Measurements from ENCODE around the gene PLEKHM2. TPM values are rescaled to one million over a fixed set of nuclear protein-coding genes. Genes with fewer than 3 reads are reported as not detected.
"Not testable (repeated sequence)": the region's sequence is repeated elsewhere in the genome, so short reads cannot be mapped to it uniquely, and the experiment has no call there.

Gene PLEKHM2
- total RNA-seq, 1 experiment from 2014 or later = 79.6 TPM

- Histone ChIP-seq H3K27me3 (ENCODE audit: control insufficient read depth, insufficient read depth, low read length) (no peaks in the 10 kb centered on the region), H3K4me3 (ENCODE audit: insufficient read depth, low read depth, low read length) (peak overlapping the region; percentile 88), H3K36me3 (replicated peaks; ENCODE audit: control insufficient read depth, insufficient read depth, low read length) (no peaks in the 10 kb centered on the region)
- DNase-seq = peak; percentile 89
Measured at GRCh38 chr1:15684468-15685291, 560 bp downstream of the PLEKHM2 start.

DNA sequence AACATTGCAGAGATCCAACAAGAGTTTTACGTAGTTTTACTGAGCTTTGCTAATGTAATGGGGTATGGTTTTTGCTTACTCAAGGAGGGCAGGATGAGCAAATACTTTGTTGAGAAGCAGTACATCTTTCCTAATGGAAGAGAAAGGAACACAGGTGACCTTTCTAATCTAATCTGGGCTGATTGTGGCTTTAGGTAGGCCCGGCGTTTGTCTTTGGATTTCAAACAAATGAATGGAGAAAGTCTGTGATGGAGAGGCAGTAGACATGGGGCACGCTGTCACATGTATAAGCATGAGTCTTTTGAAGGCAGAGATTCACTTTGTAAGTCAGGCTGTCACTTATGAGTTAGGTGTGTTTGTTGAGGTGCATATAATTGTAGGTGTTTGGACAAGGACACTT lies 1.7 kb downstream of the PLEKHM2 start:
- no peak for DNase-seq
- Histone ChIP-seq H3K27me3 (ENCODE audit: control insufficient read depth, insufficient read depth, low read length) (no peaks in the 10 kb centered on the region), H3K4me3 (ENCODE audit: insufficient read depth, low read depth, low read length) (no peak overlapping the region), H3K36me3 (replicated peaks; ENCODE audit: control insufficient read depth, insufficient read depth, low read length) (no peaks in the 10 kb centered on the region)

- H3K36me3 ChIP-seq (replicated peaks; ENCODE audit: control insufficient read depth, insufficient read depth, low read length) = no peaks in the 10 kb centered on the region
Measured at GRCh38 chr1:15687446-15687845, 3.3 kb downstream of the PLEKHM2 start.

GRCh38 chr1:15690317-15690716 lies 6.2 kb downstream of the PLEKHM2 start:
- Histone ChIP-seq H3K36me3 (replicated peaks; ENCODE audit: control insufficient read depth, insufficient read depth, low read length) (no peaks in the 10 kb centered on the region), H3K4me3 (ENCODE audit: insufficient read depth, low read depth, low read length) (no peak overlapping the region), H3K27me3 (ENCODE audit: control insufficient read depth, insufficient read depth, low read length) (no peaks in the 10 kb centered on the region)
- DNase-seq = no peak

More at GRCh38 chr1:15687446-15687845, 3.3 kb downstream of the PLEKHM2 start:
- DNase-seq = no peak
- no peak overlapping the region for H3K4me3 ChIP-seq (ENCODE audit: insufficient read depth, low read depth, low read length)
- H3K27me3 ChIP-seq (ENCODE audit: control insufficient read depth, insufficient read depth, low read length) = no peaks in the 10 kb centered on the region

GRCh38 chr1:15691434-15692032 lies 7.4 kb downstream of the PLEKHM2 start:
- no peak for DNase-seq
- no peak overlapping the region for H3K4me3 ChIP-seq (ENCODE audit: insufficient read depth, low read depth, low read length)
- no peaks in the 10 kb centered on the region; the same call in 1 of the 2 replicates for H3K36me3 ChIP-seq (replicated peaks; ENCODE audit: control insufficient read depth, insufficient read depth, low read length)
- no peaks in the 10 kb centered on the region for H3K27me3 ChIP-seq (ENCODE audit: control insufficient read depth, insufficient read depth, low read length)

GRCh38 chr1:15692121-15692682 lies 8.1 kb downstream of the PLEKHM2 start:
- H3K27me3 ChIP-seq (ENCODE audit: control insufficient read depth, insufficient read depth, low read length) = no peaks in the 10 kb centered on the region
- no peak overlapping the region for H3K4me3 ChIP-seq (ENCODE audit: insufficient read depth, low read depth, low read length)
- no peaks in the 10 kb centered on the region; the same call in 1 of the 2 replicates for H3K36me3 ChIP-seq (replicated peaks; ENCODE audit: control insufficient read depth, insufficient read depth, low read length)
- DNase-seq = no peak

- Histone ChIP-seq H3K36me3 (replicated peaks; ENCODE audit: control insufficient read depth, insufficient read depth, low read length) (no peaks in the 10 kb centered on the region; the same call in 1 of the 2 replicates), H3K4me3 (ENCODE audit: insufficient read depth, low read depth, low read length) (no peak overlapping the region), H3K27me3 (ENCODE audit: control insufficient read depth, insufficient read depth, low read length) (no peaks in the 10 kb centered on the region)
- no peak for DNase-seq
Measured at GRCh38 chr1:15693371-15693770, 9.3 kb downstream of the PLEKHM2 start.

DNA sequence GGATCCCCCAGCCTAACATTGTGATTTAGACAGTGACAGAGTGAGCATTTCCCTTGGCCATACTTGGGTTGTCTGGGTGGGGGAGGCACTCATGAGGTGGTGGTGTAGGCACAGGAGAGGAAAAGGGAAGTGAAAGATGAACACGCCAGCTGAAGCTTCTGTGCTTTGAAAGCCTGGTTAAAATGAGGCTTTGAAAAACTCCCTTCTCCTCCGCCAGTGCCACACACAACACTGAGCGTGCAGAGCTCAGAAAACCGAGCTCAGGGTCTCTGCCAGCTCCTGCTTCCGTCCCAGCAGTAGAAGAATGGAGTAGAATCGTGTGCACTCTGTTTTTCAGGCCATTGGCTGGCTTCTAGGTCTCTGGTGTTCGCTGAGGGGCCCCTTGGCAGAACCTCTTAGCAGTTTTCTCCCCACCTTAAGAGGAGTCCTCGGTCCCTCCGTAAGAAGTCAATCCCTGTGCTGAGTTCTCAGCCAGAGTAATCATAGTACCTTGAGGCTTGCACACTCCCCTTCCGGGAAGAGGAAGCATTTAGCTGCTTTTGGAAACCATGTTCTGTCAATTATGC lies 12.9 kb downstream of the PLEKHM2 start:
- Histone ChIP-seq H3K36me3 (replicated peaks; ENCODE audit: control insufficient read depth, insufficient read depth, low read length) (no peaks in the 10 kb centered on the region; the same call in 1 of the 2 replicates), H3K4me3 (ENCODE audit: insufficient read depth, low read depth, low read length) (no peak overlapping the region), H3K27me3 (ENCODE audit: control insufficient read depth, insufficient read depth, low read length) (no peaks in the 10 kb centered on the region)
- no peak for DNase-seq

DNA sequence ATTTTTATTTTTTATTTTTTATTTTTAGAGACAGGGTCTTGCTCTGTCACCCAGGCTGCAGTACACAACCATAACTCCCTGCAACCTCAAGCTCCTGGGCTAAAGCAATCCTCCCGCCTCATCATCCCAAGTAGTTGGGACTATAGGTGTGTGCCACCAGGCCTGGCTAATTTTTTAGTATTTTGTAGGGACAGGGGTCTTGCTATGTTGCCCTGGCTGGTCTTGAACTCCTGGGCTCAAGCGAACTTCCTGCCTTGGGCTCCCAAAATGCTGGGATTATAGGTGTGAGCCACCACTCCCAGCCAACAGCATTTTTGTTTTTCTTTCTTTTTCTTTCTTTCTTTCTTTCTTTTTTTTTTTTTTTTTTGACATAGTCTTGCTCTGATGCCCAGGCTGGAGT lies 14.1 kb downstream of the PLEKHM2 start:
- Histone ChIP-seq H3K36me3 (replicated peaks; ENCODE audit: control insufficient read depth, insufficient read depth, low read length) (no peaks in the 10 kb centered on the region; the same call in 1 of the 2 replicates), H3K27me3 (ENCODE audit: control insufficient read depth, insufficient read depth, low read length) (no peaks in the 10 kb centered on the region), H3K4me3 (ENCODE audit: insufficient read depth, low read depth, low read length) (no peak overlapping the region)
- DNase-seq = no peak

DNA sequence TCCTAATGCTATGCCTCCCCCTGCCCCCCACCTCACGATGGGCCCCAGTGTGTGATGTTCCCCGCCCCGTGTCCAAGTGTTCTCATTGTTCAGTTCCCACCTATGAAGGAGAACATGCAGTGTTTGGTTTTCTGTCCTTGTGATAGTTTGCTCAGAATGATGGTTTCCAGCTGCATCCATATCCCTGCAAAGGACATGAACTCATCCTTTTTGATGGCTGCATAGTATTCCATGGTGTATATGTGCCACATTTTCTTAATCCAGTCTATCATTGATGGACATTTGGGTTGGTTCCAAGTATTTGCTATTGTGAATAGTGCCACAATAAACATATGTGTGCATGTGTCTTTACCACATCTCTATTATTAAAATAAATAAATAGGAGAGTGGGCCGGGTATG lies 15.2 kb downstream of the PLEKHM2 start:
- H3K36me3 ChIP-seq (replicated peaks; ENCODE audit: control insufficient read depth, insufficient read depth, low read length); H3K4me3 ChIP-seq (ENCODE audit: insufficient read depth, low read depth, low read length); H3K27me3 ChIP-seq (ENCODE audit: control insufficient read depth, insufficient read depth, low read length); DNase-seq: not testable (repeated sequence)

DNA sequence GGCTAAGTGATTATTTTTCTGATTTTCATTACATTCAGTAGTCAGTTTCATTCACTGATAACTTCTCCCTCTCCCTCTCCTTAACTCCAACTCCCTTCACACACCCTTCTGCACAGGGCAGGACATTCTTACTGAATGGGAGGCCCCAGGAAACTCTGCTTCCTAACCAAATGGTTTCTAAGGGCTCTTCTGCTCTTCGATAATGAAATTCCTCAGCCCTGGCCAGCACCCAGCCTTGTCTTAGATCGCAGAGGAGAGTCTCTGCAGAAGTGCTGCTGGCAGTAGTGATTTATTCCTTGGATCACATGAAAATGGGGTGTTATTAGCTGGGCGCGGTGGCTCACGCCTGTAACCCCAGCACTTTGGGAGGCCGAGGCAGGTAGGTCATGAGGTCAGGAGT lies 16.4 kb downstream of the PLEKHM2 start:
- no peaks in the 10 kb centered on the region for H3K27me3 ChIP-seq (ENCODE audit: control insufficient read depth, insufficient read depth, low read length)
- H3K4me3 ChIP-seq (ENCODE audit: insufficient read depth, low read depth, low read length) = no peak overlapping the region
- no peak for DNase-seq
- H3K36me3 ChIP-seq (replicated peaks; ENCODE audit: control insufficient read depth, insufficient read depth, low read length) = no peaks in the 10 kb centered on the region; the same call in 1 of the 2 replicates

DNA sequence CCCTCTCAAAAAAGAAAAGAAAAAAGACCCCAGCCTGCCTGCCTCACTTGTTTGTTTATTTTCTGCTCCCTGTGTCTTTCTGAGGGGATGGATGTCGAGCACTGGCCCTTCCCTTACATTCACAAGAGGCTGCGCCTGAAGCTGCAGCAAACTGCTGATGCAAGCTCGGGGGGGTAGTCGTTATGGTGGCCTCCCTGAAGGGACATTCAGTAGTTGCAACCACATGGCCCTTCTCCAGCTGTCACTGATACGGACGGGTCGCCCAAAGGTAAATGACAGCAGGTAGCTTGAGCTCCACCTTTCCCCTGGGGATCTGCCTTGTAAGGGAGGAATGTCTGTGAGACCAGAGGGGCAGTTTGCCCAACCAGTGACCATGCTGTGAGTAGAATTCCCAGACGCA lies 17.7 kb downstream of the PLEKHM2 start:
- H3K4me3 ChIP-seq (ENCODE audit: insufficient read depth, low read depth, low read length) = no peak overlapping the region
- H3K27me3 ChIP-seq (ENCODE audit: control insufficient read depth, insufficient read depth, low read length) = no peaks in the 10 kb centered on the region
- peak; percentile 39 for DNase-seq

DNA sequence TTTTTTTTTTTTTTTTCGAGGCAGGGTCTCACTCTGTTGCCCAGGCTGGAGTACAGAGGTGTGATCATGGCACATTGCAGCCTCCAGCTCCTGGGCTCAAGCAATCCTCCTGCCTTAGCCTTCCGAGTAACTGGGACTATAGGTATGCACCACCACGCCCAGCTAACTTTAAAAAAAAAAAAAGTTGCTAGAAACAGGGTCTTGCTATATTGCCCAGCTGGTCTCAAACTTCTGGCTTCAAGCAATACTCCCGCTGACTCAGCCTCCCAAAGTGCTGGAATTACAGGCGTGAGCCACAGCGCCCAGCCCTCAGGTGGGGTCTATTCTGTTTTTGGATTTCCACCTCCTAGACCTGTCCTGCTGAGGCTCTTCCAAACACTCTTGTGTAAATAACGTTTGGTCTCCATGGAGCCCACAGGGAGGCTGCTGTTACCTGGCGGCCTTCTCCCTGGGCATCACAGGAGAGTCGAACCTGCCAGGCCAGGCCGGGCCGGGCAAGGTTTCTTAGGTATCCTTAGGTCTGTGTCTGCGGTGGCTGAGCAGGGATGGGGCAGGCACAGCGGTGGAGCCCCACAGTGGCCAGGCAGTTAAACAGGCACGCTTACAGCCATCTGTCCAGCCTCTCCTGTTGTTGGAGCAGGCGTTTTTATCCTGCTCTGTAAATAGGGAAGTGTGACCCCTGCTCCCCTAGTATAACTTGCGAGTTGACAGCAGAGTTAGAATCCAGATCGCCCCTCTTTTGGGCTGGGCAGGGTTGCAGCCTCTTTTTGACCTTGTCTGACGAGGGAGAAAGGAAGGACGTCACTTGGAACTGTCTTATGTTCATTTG lies 18.8 kb downstream of the PLEKHM2 start:
- no peaks in the 10 kb centered on the region for H3K27me3 ChIP-seq (ENCODE audit: control insufficient read depth, insufficient read depth, low read length)
- H3K4me3 ChIP-seq (ENCODE audit: insufficient read depth, low read depth, low read length) = no peak overlapping the region
- H3K36me3 ChIP-seq (replicated peaks; ENCODE audit: control insufficient read depth, insufficient read depth, low read length) = no peaks in the 10 kb centered on the region; the same call in 1 of the 2 replicates
- DNase-seq = peak; percentile 79

More for the DNA sequence above, 17.7 kb downstream of the PLEKHM2 start:
- no peaks in the 10 kb centered on the region; the same call in 1 of the 2 replicates for H3K36me3 ChIP-seq (replicated peaks; ENCODE audit: control insufficient read depth, insufficient read depth, low read length)

GRCh38 chr1:15703562-15703961 lies 19.4 kb downstream of the PLEKHM2 start:
- Histone ChIP-seq H3K36me3 (replicated peaks; ENCODE audit: control insufficient read depth, insufficient read depth, low read length) (no peaks in the 10 kb centered on the region; the same call in 1 of the 2 replicates), H3K27me3 (ENCODE audit: control insufficient read depth, insufficient read depth, low read length) (no peaks in the 10 kb centered on the region), H3K4me3 (ENCODE audit: insufficient read depth, low read depth, low read length) (no peak overlapping the region)
- peak; percentile 43 for DNase-seq

Data from H7 (cell line).